AG09309 (cell line): ENCODE measurements around the gene MOB3C.

ENCODE experiments used
- DNase-seq: peaks from one replicate; pipeline ENCODE4 v3.0.0-alpha.2; 2010; ENCODE audit warnings: low read depth
- H3K4me3 ChIP-seq: 2 replicates; pipeline ENCODE4 v1.5.1; 2011; ENCODE audit warnings: mild to moderate bottlenecking, low read depth, low read length, moderate library complexity; ENCODE audit not compliant: control insufficient read depth
- CTCF ChIP-seq: IDR thresholded peaks from 2 replicates; pipeline ENCODE4 v1.5.1; 2011; ENCODE audit warnings: mild to moderate bottlenecking, low read depth, low read length, inconsistent platforms; ENCODE audit not compliant: insufficient read depth, control insufficient read depth; ENCODE audit errors: missing control alignments

Gene MOB3C

GRCh38 chr1:46585312-46585938 is 31.2 kb downstream of the MOB3C start:
- TF ChIP-seq CTCF, result no peak
- no peak for DNase-seq
- H3K4me3 ChIP-seq, result no peak overlapping the region

GRCh38 chr1:46583494-46583893 is 33.1 kb downstream of the MOB3C start:
- no peak for TF ChIP-seq CTCF
- DNase-seq, result no peak
- no peak overlapping the region for H3K4me3 ChIP-seq

- no peak for TF ChIP-seq CTCF
- no peak overlapping the region for H3K4me3 ChIP-seq
- no peak for DNase-seq
Measured at GRCh38 chr1:46582972-46583371, 33.6 kb downstream of the MOB3C start.

GRCh38 chr1:46581681-46582455 is 34.7 kb downstream of the MOB3C start:
- H3K4me3 ChIP-seq, result no peak overlapping the region
- no peak for TF ChIP-seq CTCF
- no peak for DNase-seq

GRCh38 chr1:46580140-46580903 is 36.3 kb downstream of the MOB3C start:
- TF ChIP-seq CTCF, result no peak
- H3K4me3 ChIP-seq, result no peak overlapping the region
- no peak for DNase-seq

- no peak for TF ChIP-seq CTCF
- H3K4me3 ChIP-seq, result no peak overlapping the region
- DNase-seq, result no peak
Measured at GRCh38 chr1:46577671-46578070, 38.9 kb downstream of the MOB3C start.
